ENCODE results near the gene TCHP. TPM values are rescaled to one million over a fixed set of nuclear protein-coding genes. Genes with fewer than 3 reads are reported as not detected.

TCHP gene
- total RNA-seq, 1 experiment from 2014 or later = 13.3 TPM

DNA sequence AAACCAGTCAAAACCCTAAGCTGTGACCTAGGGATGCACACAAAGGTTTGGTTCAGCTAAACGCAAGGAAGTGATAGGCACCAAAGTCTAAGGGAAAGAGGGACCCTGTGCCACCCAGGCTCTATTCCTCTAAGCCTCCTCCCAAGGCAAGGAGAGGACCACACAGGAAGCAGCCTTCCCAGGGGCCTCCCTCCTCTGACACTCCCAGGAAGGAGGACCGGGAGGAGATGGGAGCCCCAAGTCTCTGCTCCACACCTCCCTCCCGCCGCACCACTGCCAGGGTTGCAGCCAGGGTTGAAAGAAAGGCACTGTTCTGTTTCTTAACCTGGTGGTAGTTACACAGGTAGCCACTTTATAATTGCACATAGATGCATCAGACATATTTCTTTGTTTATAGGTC, 21.9 kb downstream of the TCHP start:
- Mint-ChIP-seq H3K27ac (no peak overlapping the region), H3K4me1 (peaks cover 0 to 6% of the 10 kb centered on the region in 2 experiments; a peak in 2 of 4 replicates), H3K27me3 (ENCODE audit: low read depth) (no peaks in the 10 kb centered on the region; the same call in none of the 2 replicates), H3K9me3 (no peaks in the 10 kb centered on the region; a peak in 1 of 5 replicates), H3K4me3 (no peak overlapping the region), H3K36me3 (ENCODE audit: insufficient read depth in 1 of 3, low read depth in 3 of 3) (peaks cover 14 to 36% (median 18%) of the 10 kb centered on the region in 3 experiments; a peak in 6 of 7 replicates)
- Histone ChIP-seq H2AK5ac (ENCODE audit: insufficient read length, low read length) (no peak overlapping the region), H2BK15ac (ENCODE audit: low read depth, low read length) (no peak overlapping the region), H3K4me2 (ENCODE audit: insufficient read depth, insufficient read length, low read length) (no peak overlapping the region), H3K4me1 (ENCODE audit: insufficient read depth, low read length) (no peaks in the 10 kb centered on the region), H3K14ac (ENCODE audit: insufficient read depth, low read length) (no peak overlapping the region), H3K23me2 (ENCODE audit: insufficient read length, low read depth, low read length, poor library complexity, severe bottlenecking) (no peaks in the 10 kb centered on the region), H2BK12ac (ENCODE audit: insufficient read length, low read depth, low read length) (no peak overlapping the region), H3K79me1 (ENCODE audit: insufficient read depth, low read depth, low read length, poor library complexity, severe bottlenecking) (no peaks in the 10 kb centered on the region), H4K8ac (replicated peaks; ENCODE audit: insufficient read length, low read depth, low read length) (no peak overlapping the region), H3K27ac (ENCODE audit: insufficient read length, low read depth, low read length) (no peak overlapping the region), H2BK5ac (ENCODE audit: insufficient read length, low read length) (no peak overlapping the region), H3K27me3 (ENCODE audit: insufficient read depth, low read length) (no peaks in the 10 kb centered on the region), H3K23ac (ENCODE audit: insufficient read length, low read depth, low read length) (no peak overlapping the region), H3K9ac (ENCODE audit: extremely low read depth, insufficient read length, low read length) (no peak overlapping the region), H4K20me1 (ENCODE audit: control insufficient read depth, insufficient read depth, insufficient read length) (no peaks in the 10 kb centered on the region), H2AFZ (ENCODE audit: low read length) (no peak overlapping the region), H2BK20ac (ENCODE audit: low read depth, low read length, poor library complexity, severe bottlenecking) (no peak overlapping the region), H3K79me2 (ENCODE audit: insufficient read depth, low read length) (no peaks in the 10 kb centered on the region), H4K91ac (ENCODE audit: insufficient read length, low read depth, low read length) (no peak overlapping the region), H3K56ac (ENCODE audit: insufficient read length, low read depth, low read length) (no peak overlapping the region), H4K5ac (ENCODE audit: insufficient read length, low read depth, low read length) (no peak overlapping the region), H3K4ac (ENCODE audit: low read depth, low read length) (no peak overlapping the region), H3K18ac (ENCODE audit: insufficient read length, low read depth, low read length) (no peak overlapping the region), H3K9me3 (ENCODE audit: control insufficient read depth, low read depth, low read length) (no peaks in the 10 kb centered on the region), H2BK120ac (ENCODE audit: low read depth, low read length, poor library complexity, severe bottlenecking) (no peak overlapping the region), H3T11ph (ENCODE audit: low read length) (no peak overlapping the region)
- TF ChIP-seq, protein P1, sequence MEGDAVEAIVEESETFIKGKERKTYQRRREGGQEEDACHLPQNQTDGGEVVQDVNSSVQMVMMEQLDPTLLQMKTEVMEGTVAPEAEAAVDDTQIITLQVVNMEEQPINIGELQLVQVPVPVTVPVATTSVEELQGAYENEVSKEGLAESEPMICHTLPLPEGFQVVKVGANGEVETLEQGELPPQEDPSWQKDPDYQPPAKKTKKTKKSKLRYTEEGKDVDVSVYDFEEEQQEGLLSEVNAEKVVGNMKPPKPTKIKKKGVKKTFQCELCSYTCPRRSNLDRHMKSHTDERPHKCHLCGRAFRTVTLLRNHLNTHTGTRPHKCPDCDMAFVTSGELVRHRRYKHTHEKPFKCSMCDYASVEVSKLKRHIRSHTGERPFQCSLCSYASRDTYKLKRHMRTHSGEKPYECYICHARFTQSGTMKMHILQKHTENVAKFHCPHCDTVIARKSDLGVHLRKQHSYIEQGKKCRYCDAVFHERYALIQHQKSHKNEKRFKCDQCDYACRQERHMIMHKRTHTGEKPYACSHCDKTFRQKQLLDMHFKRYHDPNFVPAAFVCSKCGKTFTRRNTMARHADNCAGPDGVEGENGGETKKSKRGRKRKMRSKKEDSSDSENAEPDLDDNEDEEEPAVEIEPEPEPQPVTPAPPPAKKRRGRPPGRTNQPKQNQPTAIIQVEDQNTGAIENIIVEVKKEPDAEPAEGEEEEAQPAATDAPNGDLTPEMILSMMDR (conservative IDR thresholded peaks at IDR 0.05) = no peak
- no CpG with 5 or more reads among the region's 4 CpGs for WGBS (ENCODE audit: extremely low coverage, insufficient read length, low lambda C conversion rate)
- DNase-seq = no peak

Data from H9 (cell line).